Karpas-422 (cell line): ENCODE results near the gene TBX19. TPM values are rescaled to one million over a fixed set of nuclear protein-coding genes. Genes with fewer than 3 reads are reported as not detected.

Source experiments
- DNase-seq: peaks from one replicate; pipeline ENCODE4 v3.0.0-alpha.2; 2015
- H2AFZ ChIP-seq: fragments of 200-600 bp; sonication (generic); 2 replicates; pipeline ENCODE4 v1.6.1; 2014; ENCODE audit warnings: antibody characterized with exemption, low read length, mixed read lengths
- H3K27ac ChIP-seq: fragments of 200-600 bp; sonication (generic); 2 replicates; pipeline ENCODE4 v1.5.1; 2014; ENCODE audit warnings: mild to moderate bottlenecking, low read length, moderate library complexity
- H3K27me3 ChIP-seq: fragments of 200-600 bp; sonication (generic); 2 replicates; pipeline ENCODE4 v1.6.1; 2014; ENCODE audit warnings: low read length, mixed read lengths
- H3K36me3 ChIP-seq: fragments of 200-600 bp; sonication (generic); 2 replicates; pipeline ENCODE4 v1.6.1; 2014; ENCODE audit warnings: low read length, mixed read lengths; ENCODE audit not compliant: insufficient read depth
- H3K4me1 ChIP-seq: fragments of 200-600 bp; sonication (generic); 2 replicates; pipeline ENCODE4 v1.6.1; 2014; ENCODE audit warnings: mild to moderate bottlenecking, low read length, mixed read lengths
- H3K4me2 ChIP-seq: fragments of 200-600 bp; sonication (generic); 2 replicates; pipeline ENCODE4 v1.6.1; 2014; ENCODE audit warnings: low read length, low read depth, mild to moderate bottlenecking; ENCODE audit not compliant: poor library complexity, severe bottlenecking
- H3K4me3 ChIP-seq: fragments of 200-600 bp; sonication (generic); 2 replicates; pipeline ENCODE4 v1.5.1; 2014; ENCODE audit warnings: mild to moderate bottlenecking, antibody characterized with exemption, low read length, mixed read lengths
- H3K79me2 ChIP-seq: fragments of 200-600 bp; sonication (generic); 2 replicates; pipeline ENCODE4 v1.6.1; 2014; ENCODE audit warnings: mild to moderate bottlenecking, low read length, mixed read lengths
- H3K9ac ChIP-seq: fragments of 200-600 bp; sonication (generic); 2 replicates; pipeline ENCODE4 v1.6.0; 2014; ENCODE audit warnings: low read length
- H3K9me2 ChIP-seq: fragments of 200-600 bp; sonication (generic), shearing (Covaris generic); replicated peaks from 2 replicates; pipeline ENCODE4 v1.6.0; 2014; ENCODE audit warnings: mild to moderate bottlenecking, low read length, moderate library complexity; ENCODE audit not compliant: insufficient read depth
- H3K9me3 ChIP-seq: fragments of 300-700, 200-600 bp; sonication (generic); 2 replicates; pipeline ENCODE4 v1.6.1; 2014; ENCODE audit warnings: low read length, mixed read lengths
- H4K20me1 ChIP-seq: fragments of 200-600 bp; sonication (generic); 2 replicates; pipeline ENCODE4 v1.6.1; 2014; ENCODE audit warnings: mild to moderate bottlenecking, antibody characterized with exemption, low read length, low read depth; ENCODE audit not compliant: insufficient read depth
- total RNA-seq: library from RNA; depleted of rRNA; stranded (reverse); fragments of >200 nt; shearing (Covaris generic); gene quantifications from 2 replicates; pipeline ENCODE4 v1.2.3, GENCODE V29; 2014; ENCODE audit warnings: low replicate concordance

TBX19 gene
- total RNA-seq, 1 experiment from 2014 or later: 4.1 TPM

DNA sequence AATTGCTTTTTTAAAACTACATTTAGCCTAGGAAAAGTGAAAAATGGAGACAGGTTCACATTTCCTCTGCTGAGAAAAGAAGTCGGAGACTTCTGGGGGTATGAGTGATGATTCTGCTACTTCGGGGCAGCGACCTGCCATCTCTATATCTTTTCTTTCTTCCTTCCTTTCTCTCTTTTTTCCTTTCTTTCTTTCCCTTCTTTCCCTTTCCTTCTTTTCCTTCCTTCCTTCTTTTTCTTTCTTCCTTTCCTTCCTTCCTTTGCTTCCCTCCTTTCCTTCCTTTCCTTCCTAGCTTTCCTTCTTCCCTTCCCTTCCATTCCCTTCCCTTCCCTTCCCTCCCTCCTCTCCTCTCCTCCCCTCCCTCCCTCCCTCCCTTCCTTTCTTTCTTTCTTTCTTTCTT lies 17.8 kb downstream of the TBX19 start:
- no peaks in the 10 kb centered on the region for H4K20me1 ChIP-seq
- no peaks in the 10 kb centered on the region for H3K79me2 ChIP-seq
- no peaks in the 10 kb centered on the region for H3K9me3 ChIP-seq
- H3K9ac ChIP-seq: no peak overlapping the region
- H3K27ac ChIP-seq: no peak overlapping the region
- no peaks in the 10 kb centered on the region for H3K27me3 ChIP-seq
- H3K4me1 ChIP-seq: no peaks in the 10 kb centered on the region
- H3K4me2 ChIP-seq: no peak overlapping the region
- no peak for DNase-seq
- H3K4me3 ChIP-seq: no peak overlapping the region
- H3K9me2 ChIP-seq: no peaks in the 10 kb centered on the region
- H2AFZ ChIP-seq: no peak overlapping the region
- no peaks in the 10 kb centered on the region for H3K36me3 ChIP-seq

DNA sequence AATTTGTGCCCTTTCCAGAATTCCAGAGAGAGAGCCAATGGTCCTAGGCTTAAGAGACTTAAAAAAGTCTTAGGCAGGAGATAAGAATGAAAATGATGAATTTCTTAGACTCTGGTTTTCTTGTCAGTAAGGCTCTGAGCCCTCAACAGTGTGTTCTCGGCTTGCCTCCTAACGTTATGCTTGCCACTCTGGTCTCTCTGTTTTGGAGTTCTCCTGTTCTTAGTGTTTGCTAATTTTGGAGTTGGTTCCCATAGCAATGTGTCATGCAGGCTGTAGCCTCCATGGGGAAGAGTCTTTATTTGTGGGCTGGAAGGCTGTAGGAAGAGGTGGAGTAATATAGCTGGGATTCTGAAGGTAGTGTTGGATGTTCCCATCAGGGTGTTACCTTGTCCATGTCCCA lies 19.9 kb downstream of the TBX19 start:
- Histone ChIP-seq H3K27ac (no peak overlapping the region), H3K9ac (no peak overlapping the region), H3K27me3 (no peaks in the 10 kb centered on the region), H4K20me1 (no peaks in the 10 kb centered on the region), H3K9me3 (no peaks in the 10 kb centered on the region), H3K4me1 (no peaks in the 10 kb centered on the region), H3K4me2 (no peak overlapping the region), H2AFZ (no peak overlapping the region), H3K79me2 (no peaks in the 10 kb centered on the region), H3K36me3 (no peaks in the 10 kb centered on the region), H3K9me2 (no peaks in the 10 kb centered on the region; the same call in 1 of the 2 replicates), H3K4me3 (no peak overlapping the region)
- DNase-seq: no peak

DNA sequence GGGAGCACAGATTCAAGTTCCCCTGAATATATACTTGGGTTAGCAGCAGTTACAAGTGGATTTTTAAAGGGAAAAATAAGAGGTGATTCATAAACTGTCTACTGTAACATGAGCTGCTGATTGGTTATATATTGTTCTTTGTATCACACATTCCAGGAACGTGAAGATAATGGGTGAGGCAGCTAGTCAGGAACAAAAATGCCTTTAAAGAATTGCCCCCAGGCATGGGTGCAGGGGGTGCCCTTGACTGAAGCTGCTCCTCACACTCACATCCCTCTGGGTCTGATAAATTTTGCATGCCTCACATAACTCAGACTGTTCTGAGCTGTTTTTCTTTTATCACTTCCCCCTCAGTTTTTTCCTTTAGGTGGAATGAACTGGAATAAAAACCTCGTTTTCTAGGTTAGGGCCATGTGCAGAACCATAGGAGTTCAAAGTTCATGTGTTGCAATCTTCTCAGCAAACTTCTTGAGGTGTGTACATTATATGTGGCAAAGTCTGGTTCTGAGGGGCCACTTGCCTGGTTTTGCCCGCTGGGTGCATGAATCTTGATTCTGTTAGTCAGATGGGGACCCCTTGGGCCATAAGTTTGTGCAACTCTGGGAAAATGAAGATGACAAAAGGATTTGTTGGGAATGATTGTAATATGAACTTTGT lies 21.1 kb downstream of the TBX19 start:
- Histone ChIP-seq H3K9ac (no peak overlapping the region), H3K27me3 (no peaks in the 10 kb centered on the region), H3K4me3 (no peak overlapping the region)

DNA sequence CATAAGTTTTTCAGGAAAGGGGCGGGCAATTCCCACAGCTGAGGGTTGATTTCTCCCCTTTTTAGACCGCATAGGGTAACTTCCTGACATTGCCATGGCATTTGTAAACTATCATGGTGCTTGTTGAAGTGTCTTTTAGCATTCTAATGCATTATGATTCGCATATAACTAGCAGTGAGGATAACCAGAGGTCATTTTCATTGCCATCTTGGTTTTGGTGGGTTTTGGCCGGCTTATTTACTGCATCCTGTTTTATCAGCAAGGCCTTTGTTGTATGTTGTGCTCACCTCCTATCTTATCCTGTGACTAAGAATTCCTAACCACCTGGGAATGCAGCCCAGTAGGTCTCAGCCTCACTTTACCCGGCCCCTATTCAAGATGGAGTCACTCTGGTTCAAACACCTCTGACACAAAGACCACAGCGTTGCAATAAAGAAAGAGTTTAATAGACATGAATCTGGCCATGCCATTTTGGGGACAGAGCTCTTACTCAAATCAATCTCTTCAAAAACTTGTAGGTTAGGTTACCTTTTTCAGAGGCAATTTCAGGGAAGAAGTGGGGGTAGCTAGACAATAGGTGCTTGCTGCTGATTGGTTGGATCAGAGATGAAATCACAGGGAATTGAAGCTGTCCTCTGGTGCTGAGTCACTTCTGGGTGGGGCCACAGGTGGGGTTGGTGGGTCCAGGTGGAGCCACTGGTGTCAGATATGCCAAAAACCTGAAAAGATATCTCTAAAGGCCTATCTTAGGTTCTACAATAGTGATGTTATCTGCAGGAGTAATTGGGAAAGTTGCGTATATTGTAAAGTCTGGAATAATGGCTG lies 23.3 kb downstream of the TBX19 start:
- no peak overlapping the region for H3K27ac ChIP-seq
- no peaks in the 10 kb centered on the region for H3K36me3 ChIP-seq
- H3K4me3 ChIP-seq: no peak overlapping the region
- H3K9ac ChIP-seq: no peak overlapping the region
- H3K4me2 ChIP-seq: no peak overlapping the region
- H4K20me1 ChIP-seq: no peaks in the 10 kb centered on the region
- no peaks in the 10 kb centered on the region for H3K27me3 ChIP-seq
- H3K9me3 ChIP-seq: no peaks in the 10 kb centered on the region
- no peaks in the 10 kb centered on the region for H3K79me2 ChIP-seq
- no peak overlapping the region for H2AFZ ChIP-seq
- H3K4me1 ChIP-seq: no peaks in the 10 kb centered on the region
- no peaks in the 10 kb centered on the region; the same call in 1 of the 2 replicates for H3K9me2 ChIP-seq
- DNase-seq: no peak

More for the DNA sequence above, 21.1 kb downstream of the TBX19 start:
- H3K9me2 ChIP-seq: no peaks in the 10 kb centered on the region; the same call in 1 of the 2 replicates
- no peaks in the 10 kb centered on the region for H3K4me1 ChIP-seq
- no peak for DNase-seq
- no peak overlapping the region for H3K27ac ChIP-seq
- H3K36me3 ChIP-seq: no peaks in the 10 kb centered on the region
- H4K20me1 ChIP-seq: no peaks in the 10 kb centered on the region
- no peaks in the 10 kb centered on the region for H3K79me2 ChIP-seq
- no peaks in the 10 kb centered on the region for H3K9me3 ChIP-seq
- no peak overlapping the region for H3K4me2 ChIP-seq
- no peak overlapping the region for H2AFZ ChIP-seq

DNA sequence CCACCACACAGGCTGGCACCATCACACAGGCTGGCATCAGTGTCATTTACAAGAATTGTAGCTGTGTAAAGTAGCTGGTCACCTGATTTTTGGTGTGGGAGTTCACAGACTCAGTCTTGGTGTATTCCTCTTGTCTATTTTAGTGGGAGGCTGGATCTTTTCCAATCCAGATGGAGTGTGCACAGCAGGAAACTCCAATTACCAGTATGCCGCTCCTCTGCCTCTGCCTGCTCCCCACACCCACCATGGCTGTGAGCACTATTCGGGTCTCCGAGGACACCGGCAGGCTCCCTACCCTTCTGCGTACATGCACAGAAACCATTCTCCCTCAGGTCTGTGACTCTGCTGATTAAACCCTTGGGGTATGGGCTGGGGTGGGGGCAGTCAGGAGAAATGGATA lies 24.2 kb downstream of the TBX19 start:
- no peaks in the 10 kb centered on the region for H3K36me3 ChIP-seq
- no peaks in the 10 kb centered on the region for H3K4me1 ChIP-seq
- no peaks in the 10 kb centered on the region for H3K79me2 ChIP-seq
- no peak overlapping the region for H2AFZ ChIP-seq
- no peak overlapping the region for H3K27ac ChIP-seq
- H4K20me1 ChIP-seq: no peaks in the 10 kb centered on the region
- no peaks in the 10 kb centered on the region; the same call in 1 of the 2 replicates for H3K9me2 ChIP-seq
- no peak overlapping the region for H3K4me3 ChIP-seq
- no peaks in the 10 kb centered on the region for H3K9me3 ChIP-seq
- H3K27me3 ChIP-seq: no peaks in the 10 kb centered on the region
- H3K9ac ChIP-seq: no peak overlapping the region
- no peak overlapping the region for H3K4me2 ChIP-seq
- no peak for DNase-seq

DNA sequence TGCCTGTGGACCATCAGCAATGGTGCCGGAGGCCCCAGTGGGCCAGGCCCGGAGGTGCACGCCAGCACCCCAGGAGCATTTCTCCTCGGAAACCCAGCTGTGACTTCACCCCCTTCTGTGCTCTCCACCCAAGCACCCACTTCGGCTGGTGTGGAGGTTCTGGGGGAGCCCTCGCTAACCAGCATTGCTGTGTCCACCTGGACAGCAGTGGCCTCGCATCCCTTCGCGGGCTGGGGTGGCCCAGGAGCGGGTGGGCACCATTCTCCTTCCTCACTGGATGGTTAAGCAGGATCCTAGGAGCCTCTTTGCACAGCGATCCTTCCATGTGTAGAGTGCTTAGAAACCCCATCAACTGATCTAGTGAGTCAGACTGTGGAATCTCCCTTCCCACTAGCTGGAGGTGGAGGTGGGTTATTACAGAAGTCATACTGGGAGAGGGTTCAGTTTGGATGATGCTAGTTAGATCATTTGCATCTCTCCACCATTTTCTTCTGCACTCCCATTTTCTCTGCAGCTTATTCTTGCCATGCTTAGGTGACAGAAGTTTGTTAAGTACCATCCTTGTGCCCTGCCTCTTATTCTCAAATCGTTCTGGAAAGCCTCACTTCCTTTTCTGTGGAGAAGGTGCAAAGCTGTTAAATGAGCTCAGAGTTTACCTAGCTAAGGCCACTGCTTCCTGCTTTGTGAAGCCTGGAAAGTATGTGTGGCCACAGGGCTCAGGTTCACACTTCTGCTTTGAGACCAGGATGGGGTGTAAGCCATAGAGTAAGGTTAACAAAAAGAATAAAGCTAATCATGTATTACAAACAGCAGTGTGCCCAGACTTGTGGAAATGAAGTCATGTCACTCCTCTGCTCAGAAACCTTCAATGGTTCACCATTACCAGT lies 32.3 kb downstream of the TBX19 start:
- DNase-seq: no peak
- H3K4me3 ChIP-seq: no peak overlapping the region
- H2AFZ ChIP-seq: no peak overlapping the region
- H3K79me2 ChIP-seq: no peaks in the 10 kb centered on the region
- no peaks in the 10 kb centered on the region for H3K27me3 ChIP-seq
- no peaks in the 10 kb centered on the region for H4K20me1 ChIP-seq
- no peaks in the 10 kb centered on the region for H3K9me2 ChIP-seq
- H3K36me3 ChIP-seq: no peaks in the 10 kb centered on the region
- H3K4me1 ChIP-seq: no peaks in the 10 kb centered on the region
- H3K27ac ChIP-seq: no peak overlapping the region
- H3K4me2 ChIP-seq: no peak overlapping the region
- no peaks in the 10 kb centered on the region for H3K9me3 ChIP-seq
- no peak overlapping the region for H3K9ac ChIP-seq

DNA sequence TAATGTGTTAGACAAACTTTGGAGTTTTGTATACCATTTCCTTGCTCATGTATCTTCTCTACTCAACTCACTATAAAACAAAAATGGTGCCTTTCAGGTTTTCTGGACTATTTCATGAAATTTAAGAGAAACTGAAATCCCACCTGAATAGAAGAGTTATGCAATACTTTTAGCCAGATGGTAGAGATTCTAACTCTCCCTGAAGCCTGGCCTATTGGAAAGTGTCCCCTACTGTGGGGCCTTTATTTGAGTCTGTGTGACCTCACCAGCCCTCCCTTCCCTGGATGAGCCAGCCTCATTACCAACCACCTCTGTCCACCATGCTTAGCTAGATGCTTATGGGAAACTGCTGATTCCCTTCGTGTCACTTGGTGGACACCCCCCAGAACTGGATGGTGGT lies 35.5 kb downstream of the TBX19 start:
- no peaks in the 10 kb centered on the region for H3K79me2 ChIP-seq

DNA sequence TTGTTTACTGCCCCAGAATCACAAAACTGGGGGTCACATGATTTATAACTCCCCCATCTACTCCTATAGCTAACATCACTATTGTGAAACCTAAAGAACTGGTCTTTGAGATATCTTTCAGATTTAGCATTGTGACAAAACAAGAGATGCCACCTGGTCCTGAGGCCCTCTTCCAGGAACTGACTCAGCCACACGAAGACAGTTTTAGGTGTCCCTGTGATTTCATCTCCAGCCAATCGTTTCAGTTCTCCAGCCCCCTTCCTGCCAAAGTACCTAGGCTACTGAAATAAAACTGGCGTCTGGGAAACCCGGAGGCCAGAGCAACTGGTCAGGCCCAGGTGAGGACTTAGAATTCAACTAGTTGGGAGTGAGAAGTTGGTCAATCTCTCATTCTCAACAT lies 36.6 kb downstream of the TBX19 start:
- no peak overlapping the region for H2AFZ ChIP-seq
- no peaks in the 10 kb centered on the region for H3K9me3 ChIP-seq
- H3K27ac ChIP-seq: no peak overlapping the region
- no peaks in the 10 kb centered on the region for H3K36me3 ChIP-seq
- H3K4me1 ChIP-seq: no peaks in the 10 kb centered on the region
- H3K9me2 ChIP-seq: no peaks in the 10 kb centered on the region
- H4K20me1 ChIP-seq: no peaks in the 10 kb centered on the region
- no peak overlapping the region for H3K9ac ChIP-seq
- H3K4me3 ChIP-seq: no peak overlapping the region
- DNase-seq: no peak
- no peak overlapping the region for H3K4me2 ChIP-seq
- no peaks in the 10 kb centered on the region for H3K79me2 ChIP-seq
- no peaks in the 10 kb centered on the region for H3K27me3 ChIP-seq

More for the DNA sequence above, 35.5 kb downstream of the TBX19 start:
- no peaks in the 10 kb centered on the region for H3K9me3 ChIP-seq
- H3K27ac ChIP-seq: no peak overlapping the region
- H3K4me1 ChIP-seq: no peaks in the 10 kb centered on the region
- H3K9me2 ChIP-seq: no peaks in the 10 kb centered on the region
- H3K9ac ChIP-seq: no peak overlapping the region
- no peaks in the 10 kb centered on the region for H3K27me3 ChIP-seq
- no peak overlapping the region for H3K4me2 ChIP-seq
- H3K4me3 ChIP-seq: no peak overlapping the region
- no peak for DNase-seq
- no peak overlapping the region for H2AFZ ChIP-seq
- H4K20me1 ChIP-seq: no peaks in the 10 kb centered on the region
- H3K36me3 ChIP-seq: no peaks in the 10 kb centered on the region
